NCI-H226 (cell line): ENCODE measurements around the gene MYO9B.
A peak's percentile ranks its signal among the peaks of the same experiment; 100 is the strongest.

ENCODE experiments used
- DNase-seq: peaks from one replicate; pipeline ENCODE4 v3.0.0-alpha.2; 2015

Gene MYO9B

DNA sequence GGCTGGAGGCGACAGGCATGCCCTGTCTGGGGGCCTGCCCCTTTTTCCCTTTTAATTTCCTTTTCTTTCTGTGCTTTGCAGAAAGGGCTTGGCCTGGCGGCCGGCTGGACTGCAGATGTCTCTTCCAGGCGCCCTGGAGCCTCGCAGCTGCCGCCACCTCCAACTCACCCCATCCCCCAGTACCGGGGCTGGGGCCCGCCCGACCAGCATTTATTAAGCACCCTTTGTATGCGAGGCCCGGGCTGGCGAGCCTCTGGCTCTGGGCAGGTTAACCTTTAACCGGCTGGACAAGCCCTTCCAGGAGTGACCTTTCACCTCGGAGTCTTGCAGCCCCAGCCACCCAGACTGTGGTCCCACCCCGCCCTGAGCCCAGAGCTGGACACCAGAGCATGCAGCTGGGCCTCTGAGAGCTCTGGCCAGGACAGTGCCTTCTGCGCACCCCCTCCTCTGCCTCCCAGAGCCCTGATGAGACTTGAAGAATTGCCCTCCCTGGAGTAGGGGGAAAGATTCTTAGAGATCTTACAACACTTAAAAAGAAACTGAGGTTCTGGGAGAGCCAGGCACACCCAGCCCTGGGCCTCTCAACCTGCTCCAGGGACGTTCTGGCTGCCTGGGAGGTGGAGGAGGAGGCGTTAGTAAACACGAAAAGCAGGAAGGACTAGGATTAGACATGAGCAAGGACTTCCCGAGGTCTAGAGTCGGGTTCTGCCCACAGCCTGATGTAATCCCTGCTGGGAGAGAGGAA, 171.3 kb downstream of the MYO9B start:
- no peak for DNase-seq

DNA sequence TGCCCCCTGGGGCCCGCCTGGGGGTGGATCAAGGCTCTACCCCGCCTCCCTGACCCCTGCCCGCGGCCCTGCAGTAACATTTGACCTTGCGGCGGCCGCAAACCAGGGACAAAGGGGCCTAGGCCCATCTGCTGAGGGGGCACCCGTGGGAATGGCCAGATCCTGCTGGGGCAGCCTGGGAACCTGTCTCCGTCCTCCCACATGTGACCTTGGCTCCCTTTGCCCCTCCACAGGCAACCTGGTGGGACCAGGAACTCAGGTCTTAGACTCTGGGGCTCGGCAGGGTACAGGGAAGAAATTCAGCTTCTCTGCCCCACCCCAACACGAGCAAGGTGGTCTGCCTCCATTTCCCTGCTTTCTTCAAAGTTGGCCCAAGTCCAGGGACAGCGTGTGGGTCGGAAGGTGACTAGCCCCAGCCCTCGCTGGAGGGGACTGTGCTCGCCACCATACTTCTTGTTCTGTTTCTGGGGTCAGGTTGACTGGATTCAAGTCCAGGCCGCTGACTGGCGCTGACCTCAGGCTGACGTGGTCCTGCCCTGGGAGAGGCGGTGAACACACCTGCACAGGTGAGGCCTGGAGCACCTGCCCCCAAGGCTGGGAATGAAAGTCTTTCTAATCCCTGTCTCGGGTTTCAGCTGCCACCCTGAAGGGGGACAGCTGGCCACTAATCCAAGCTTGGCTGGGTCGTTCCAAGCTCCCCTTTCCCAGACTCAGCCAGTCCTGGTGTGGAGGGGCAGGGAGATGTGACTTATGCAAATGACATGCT, 172.6 kb downstream of the MYO9B start:
- DNase-seq = no peak

DNA sequence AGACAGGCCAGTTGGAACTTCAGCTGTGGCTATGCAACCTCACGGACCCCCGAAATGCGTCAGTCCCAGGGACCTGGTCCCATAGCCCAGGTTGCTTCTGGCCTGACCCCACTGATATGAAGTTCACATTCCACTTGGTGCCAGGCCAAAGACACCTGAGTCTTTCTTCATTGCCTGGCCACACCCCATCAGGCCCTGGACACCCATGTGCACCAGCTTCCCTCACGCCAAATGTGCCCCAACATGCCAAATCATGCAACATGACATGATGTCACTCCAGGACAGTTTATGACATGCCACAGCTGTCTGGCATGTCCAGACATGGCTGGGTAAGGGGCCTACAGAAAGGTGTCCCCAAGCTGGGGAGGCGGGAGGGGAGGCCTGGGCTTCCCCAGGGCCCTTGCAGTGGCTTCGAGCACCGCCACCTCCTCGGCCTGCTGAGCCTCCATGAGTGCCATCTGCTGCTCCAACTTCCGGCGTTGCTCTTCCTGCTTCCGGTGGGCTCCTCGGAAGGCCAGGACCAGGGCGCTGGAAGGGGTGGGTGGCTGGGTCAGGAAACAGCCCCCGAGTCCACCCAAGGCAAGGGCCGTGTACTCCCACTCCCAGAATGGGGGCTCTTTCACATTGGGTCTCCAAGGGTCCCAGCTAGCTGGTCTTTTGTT, 174.4 kb downstream of the MYO9B start:
- no peak for DNase-seq

DNA sequence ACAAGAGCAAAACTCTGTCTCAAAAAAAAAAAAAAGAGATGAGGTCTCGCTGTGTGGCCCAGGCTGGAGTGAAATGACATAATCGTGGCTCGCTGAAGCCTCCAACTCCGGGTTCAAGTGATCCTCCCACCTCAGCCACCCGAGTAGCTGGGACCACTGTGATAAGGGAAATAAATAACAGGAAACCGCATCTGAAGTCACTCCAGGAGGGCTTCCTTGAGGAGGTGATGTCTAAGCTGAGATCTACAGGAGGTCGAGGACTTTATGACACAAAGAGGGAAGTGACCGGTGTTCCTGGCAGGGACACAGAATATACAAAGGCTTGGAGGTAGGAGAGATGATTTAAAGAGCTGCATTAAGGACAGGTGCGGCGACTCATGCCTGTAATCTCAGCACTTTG, 179.1 kb downstream of the MYO9B start:
- no peak for DNase-seq

DNA sequence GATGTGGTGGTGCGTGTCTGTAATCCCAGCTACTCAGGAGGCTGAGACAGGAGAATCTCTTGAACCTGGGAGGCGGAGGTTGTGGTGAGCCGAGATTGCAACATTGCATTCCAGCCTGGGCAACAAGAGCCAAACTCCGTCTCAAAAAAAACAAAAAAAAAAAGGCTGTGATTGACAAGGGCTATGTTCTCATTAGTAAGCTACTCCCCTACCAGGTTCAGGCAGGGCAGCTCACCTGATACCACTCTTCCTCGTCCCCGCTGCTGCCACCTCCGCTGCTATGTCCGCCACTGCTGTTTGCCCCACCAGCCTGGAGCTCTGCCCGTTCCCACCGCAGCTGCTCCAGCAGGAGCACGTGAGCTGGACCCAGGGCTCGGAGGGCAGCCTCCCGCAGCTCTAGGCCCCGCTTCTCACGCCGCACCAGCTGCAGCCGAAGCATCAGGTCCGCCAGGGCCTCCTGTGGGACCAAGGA, 179.6 kb downstream of the MYO9B start:
- DNase-seq = peak; percentile 56

DNA sequence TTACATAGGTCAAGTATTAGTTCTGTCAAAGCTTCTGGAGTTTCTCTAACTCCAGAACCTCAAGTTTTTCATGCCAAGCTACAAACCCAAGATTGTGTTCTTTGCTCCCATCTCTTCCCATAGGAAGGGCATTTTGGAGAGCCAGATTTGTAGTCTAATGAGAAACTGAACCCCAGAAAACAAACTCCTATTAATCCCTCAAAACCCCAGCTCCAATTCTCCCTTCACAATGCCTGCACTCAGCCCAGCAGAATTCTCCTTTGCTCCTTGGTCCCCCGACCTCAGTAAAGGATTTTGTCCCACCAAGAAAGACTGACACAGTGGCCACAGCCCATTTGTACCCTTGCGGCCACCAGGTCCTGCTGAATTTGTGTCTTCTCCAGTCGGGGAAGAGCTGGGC, 180.6 kb downstream of the MYO9B start:
- no peak for DNase-seq

DNA sequence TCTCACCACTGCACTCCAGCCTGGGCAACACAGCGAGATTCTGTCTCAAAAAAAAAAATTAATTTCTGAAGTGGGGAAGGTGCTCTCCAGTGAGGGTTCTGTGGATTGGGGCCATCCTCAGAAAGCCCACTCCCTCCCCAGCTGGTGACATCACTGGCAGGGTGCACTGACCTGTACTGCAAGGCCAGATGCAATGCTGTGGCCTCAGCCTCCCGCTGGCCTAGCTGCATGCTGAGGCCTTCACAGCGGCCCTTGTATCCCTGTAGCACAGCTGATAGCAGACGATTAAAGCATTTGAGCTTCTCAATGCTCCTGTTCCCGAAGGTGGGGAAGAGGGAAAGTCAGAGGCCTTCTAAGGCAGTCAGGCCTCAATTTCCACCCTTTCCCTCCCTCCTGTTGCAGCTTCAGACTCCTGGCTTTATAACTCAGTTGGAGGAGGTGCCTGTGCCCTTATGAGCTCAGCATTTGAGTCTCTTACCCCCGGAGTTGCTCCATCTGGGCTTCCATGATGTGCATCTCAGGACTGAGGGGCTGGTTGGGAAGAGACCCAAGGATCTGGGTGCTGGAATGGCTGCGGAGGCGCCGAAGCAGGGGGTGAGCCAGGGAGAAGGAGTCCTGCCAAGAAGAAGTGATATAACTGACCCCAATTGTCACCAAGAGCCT, 183.7 kb downstream of the MYO9B start:
- DNase-seq = no peak

DNA sequence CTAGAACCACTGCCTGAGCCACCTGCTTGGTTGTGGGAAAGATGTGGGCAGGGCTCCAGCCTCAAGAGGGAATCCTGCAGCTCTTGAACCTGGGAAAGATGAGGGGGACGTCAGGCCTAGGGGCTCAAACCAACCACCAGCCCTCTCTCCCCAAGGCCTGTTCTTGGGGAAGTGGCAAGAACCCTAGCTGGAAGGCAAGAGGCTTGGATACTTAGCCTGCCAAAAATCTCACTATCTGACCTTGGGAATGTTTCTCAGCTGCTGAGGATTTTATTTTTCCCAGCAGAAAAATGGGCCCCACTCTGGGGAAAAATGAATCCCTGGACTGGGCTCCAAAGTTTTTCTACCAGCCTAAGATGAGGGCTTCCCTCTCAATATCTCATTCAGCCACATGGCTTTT, 184.4 kb downstream of the MYO9B start:
- no peak for DNase-seq

DNA sequence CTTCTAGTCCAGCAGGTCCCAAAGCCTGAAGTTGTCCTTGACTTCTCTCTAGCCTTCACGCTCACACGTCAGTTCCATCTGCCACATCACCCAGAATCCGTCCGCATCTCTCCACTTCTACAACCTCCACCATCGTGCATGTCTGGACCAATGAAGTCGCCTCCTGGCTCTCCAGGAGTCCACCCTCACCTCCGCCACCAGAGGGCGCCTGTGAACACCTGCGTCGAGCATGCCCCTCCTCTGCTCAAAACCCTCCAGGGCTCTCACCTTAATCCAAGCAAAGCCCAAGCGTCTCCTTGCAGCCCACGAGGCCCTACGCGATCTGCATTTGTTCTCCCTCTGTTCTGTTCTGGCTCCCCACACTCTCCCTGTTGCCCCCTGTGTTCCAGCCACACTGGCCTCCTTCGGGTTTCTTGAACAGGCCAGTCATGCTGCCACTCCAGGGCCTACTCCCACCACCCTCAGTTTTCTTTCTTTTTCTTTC, 185.3 kb downstream of the MYO9B start:
- DNase-seq = peak; percentile 75

DNA sequence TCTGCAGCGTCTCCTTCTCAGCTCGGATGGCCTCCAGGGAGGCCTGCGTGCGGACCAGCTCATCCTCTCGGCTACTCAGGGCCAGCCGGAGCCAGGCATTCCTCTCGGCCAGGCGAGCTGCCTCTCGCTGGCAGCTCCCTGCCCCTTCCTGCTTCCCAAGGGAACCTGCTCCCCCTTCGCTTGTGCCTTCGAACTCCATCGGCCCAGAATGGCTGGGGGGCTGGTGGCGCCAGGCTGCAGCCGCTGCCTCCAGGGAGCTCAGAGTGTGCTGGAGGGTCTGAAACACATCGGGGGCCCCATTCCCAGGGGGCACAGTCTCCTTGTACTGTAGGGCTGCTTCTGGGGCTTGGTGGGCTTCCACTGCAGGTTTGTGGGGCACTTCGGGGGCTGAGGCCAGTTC, 187.0 kb downstream of the MYO9B start:
- DNase-seq = no peak
